ENCODE measurements around the gene C4BPB.

GRCh38 chr1:207079706-207080241, 8.9 kb upstream of the C4BPB start:
- no peak for TF ChIP-seq REST (IDR thresholded peaks at IDR 0.05; ENCODE audit: insufficient read depth in 1 of 2, low read depth in 2 of 2, low read length in 2 of 2)
- no peak for TF ChIP-seq TAF1 (IDR thresholded peaks at IDR 0.05; ENCODE audit: borderline replicate concordance, insufficient read depth, low read length)
- TF ChIP-seq POLR2AphosphoS5 (IDR thresholded peaks at IDR 0.05; ENCODE audit: low read depth, low read length) = no peak
- TF ChIP-seq SIN3A (IDR thresholded peaks at IDR 0.05; ENCODE audit: borderline replicate concordance, insufficient read depth, low read length) = no peak
- no peak for TF ChIP-seq FOXP2 (optimal IDR thresholded peaks at IDR 0.05; ENCODE audit: borderline replicate concordance, extremely low read depth, extremely low read length, insufficient read depth)
